ENCODE measurements around the gene DONSON. TPM values are rescaled to one million over a fixed set of nuclear protein-coding genes. Genes with fewer than 3 reads are reported as not detected.
A peak's percentile ranks its signal among the peaks of the same experiment; 100 is the strongest.

DONSON gene
- total and polyA plus RNA-seq, 2 of the 13 experiments (the other 11 are each of a cell fraction or from before 2014, with no cell fraction given) = 35.4 to 63.6 TPM

DNA sequence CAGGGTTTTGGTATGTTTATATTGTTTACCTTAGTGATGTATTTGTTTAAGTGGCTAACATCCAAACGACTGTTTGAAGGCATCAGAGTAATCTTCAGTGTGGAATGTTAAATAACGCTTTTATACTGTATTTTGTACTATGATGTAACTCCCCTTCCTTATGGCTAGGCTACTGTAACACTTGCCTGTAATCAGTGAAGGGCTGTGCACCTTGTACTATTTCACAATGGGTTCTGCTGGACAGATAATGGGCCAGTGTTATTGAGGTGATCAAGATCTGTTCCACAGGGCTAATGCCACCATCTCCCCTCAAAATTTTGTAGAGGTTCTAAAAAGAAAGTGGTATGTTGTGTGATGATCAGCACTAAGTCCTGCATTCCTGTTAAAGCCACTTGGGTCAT, 11.7 kb downstream of the DONSON start (continued):
- TF ChIP-seq JUND (CRISPR knock-in tag; IDR thresholded peaks at IDR 0.05) = peak; percentile 60
- TF ChIP-seq ATF7 (IDR thresholded peaks at IDR 0.05) = peak; percentile 83
- peak; percentile 35; the same call in 1 of the 2 replicates for TF ChIP-seq ATF7 (CRISPR knock-in tag; IDR thresholded peaks at IDR 0.05)
- TF ChIP-seq KLF16 (CRISPR knock-in tag; IDR thresholded peaks at IDR 0.05) = peak in 1 of 2 experiments; percentile 84; a peak in 1 of 4 replicates
- TF ChIP-seq ZNF121 (CRISPR knock-in tag; IDR thresholded peaks at IDR 0.05) = peak; percentile 65; the same call in 1 of the 2 replicates
- peak; percentile 74; the same call in 1 of the 2 replicates for TF ChIP-seq ZKSCAN8 (CRISPR knock-in tag; IDR thresholded peaks at IDR 0.05; ENCODE audit: borderline replicate concordance)
- peak; percentile 94 for TF ChIP-seq NCOA2 (CRISPR knock-in tag; IDR thresholded peaks at IDR 0.05)
- TF ChIP-seq RBM22 (optimal IDR thresholded peaks at IDR 0.05; ENCODE audit: low read length) = peak; percentile 42
- peak; percentile 60; the same call in 1 of the 2 replicates for TF ChIP-seq HOXA3 (CRISPR knock-in tag; IDR thresholded peaks at IDR 0.05)
- peak; percentile 74 for TF ChIP-seq FOXA1 (IDR thresholded peaks at IDR 0.05)
- TF ChIP-seq FOXA1 (CRISPR knock-in tag; IDR thresholded peaks at IDR 0.05) = peak; percentile 81
- TF ChIP-seq SKI (IDR thresholded peaks at IDR 0.05; ENCODE audit: partially characterized antibody) = peak; percentile 76
- TF ChIP-seq SOX13 (IDR thresholded peaks at IDR 0.05) = peak; percentile 75
- peak in 1 of 2 experiments; percentile 89; a peak in 2 of 4 replicates for TF ChIP-seq SOX13 (CRISPR knock-in tag; conservative IDR thresholded peaks at IDR 0.05 in 1 of 2, IDR thresholded peaks at IDR 0.05 in 1 of 2)
- peak; percentile 74; the same call in 1 of the 2 replicates for TF ChIP-seq MIER3 (CRISPR knock-in tag; IDR thresholded peaks at IDR 0.05; ENCODE audit: borderline replicate concordance)
- TF ChIP-seq, protein P1, sequence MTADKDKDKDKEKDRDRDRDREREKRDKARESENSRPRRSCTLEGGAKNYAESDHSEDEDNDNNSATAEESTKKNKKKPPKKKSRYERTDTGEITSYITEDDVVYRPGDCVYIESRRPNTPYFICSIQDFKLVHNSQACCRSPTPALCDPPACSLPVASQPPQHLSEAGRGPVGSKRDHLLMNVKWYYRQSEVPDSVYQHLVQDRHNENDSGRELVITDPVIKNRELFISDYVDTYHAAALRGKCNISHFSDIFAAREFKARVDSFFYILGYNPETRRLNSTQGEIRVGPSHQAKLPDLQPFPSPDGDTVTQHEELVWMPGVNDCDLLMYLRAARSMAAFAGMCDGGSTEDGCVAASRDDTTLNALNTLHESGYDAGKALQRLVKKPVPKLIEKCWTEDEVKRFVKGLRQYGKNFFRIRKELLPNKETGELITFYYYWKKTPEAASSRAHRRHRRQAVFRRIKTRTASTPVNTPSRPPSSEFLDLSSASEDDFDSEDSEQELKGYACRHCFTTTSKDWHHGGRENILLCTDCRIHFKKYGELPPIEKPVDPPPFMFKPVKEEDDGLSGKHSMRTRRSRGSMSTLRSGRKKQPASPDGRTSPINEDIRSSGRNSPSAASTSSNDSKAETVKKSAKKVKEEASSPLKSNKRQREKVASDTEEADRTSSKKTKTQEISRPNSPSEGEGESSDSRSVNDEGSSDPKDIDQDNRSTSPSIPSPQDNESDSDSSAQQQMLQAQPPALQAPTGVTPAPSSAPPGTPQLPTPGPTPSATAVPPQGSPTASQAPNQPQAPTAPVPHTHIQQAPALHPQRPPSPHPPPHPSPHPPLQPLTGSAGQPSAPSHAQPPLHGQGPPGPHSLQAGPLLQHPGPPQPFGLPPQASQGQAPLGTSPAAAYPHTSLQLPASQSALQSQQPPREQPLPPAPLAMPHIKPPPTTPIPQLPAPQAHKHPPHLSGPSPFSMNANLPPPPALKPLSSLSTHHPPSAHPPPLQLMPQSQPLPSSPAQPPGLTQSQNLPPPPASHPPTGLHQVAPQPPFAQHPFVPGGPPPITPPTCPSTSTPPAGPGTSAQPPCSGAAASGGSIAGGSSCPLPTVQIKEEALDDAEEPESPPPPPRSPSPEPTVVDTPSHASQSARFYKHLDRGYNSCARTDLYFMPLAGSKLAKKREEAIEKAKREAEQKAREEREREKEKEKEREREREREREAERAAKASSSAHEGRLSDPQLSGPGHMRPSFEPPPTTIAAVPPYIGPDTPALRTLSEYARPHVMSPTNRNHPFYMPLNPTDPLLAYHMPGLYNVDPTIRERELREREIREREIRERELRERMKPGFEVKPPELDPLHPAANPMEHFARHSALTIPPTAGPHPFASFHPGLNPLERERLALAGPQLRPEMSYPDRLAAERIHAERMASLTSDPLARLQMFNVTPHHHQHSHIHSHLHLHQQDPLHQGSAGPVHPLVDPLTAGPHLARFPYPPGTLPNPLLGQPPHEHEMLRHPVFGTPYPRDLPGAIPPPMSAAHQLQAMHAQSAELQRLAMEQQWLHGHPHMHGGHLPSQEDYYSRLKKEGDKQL (CRISPR knock-in tag; IDR thresholded peaks at IDR 0.05; ENCODE audit: low read depth) = peak; percentile 80; the same call in 1 of the 2 replicates
- TF ChIP-seq TCF7 (IDR thresholded peaks at IDR 0.05; ENCODE audit: low read depth) = peak; percentile 74
- peak; percentile 76; the same call in 1 of the 2 replicates for TF ChIP-seq PITX1 (CRISPR knock-in tag; IDR thresholded peaks at IDR 0.05)
- TF ChIP-seq LCORL (IDR thresholded peaks at IDR 0.05) = peak; percentile 65; the same call in 1 of the 2 replicates
- TF ChIP-seq LCORL (CRISPR knock-in tag; IDR thresholded peaks at IDR 0.05) = peak; percentile 80
- peak; percentile 96 for TF ChIP-seq ZNF614 (CRISPR knock-in tag; IDR thresholded peaks at IDR 0.05; ENCODE audit: borderline replicate concordance)
- TF ChIP-seq, protein P2, sequence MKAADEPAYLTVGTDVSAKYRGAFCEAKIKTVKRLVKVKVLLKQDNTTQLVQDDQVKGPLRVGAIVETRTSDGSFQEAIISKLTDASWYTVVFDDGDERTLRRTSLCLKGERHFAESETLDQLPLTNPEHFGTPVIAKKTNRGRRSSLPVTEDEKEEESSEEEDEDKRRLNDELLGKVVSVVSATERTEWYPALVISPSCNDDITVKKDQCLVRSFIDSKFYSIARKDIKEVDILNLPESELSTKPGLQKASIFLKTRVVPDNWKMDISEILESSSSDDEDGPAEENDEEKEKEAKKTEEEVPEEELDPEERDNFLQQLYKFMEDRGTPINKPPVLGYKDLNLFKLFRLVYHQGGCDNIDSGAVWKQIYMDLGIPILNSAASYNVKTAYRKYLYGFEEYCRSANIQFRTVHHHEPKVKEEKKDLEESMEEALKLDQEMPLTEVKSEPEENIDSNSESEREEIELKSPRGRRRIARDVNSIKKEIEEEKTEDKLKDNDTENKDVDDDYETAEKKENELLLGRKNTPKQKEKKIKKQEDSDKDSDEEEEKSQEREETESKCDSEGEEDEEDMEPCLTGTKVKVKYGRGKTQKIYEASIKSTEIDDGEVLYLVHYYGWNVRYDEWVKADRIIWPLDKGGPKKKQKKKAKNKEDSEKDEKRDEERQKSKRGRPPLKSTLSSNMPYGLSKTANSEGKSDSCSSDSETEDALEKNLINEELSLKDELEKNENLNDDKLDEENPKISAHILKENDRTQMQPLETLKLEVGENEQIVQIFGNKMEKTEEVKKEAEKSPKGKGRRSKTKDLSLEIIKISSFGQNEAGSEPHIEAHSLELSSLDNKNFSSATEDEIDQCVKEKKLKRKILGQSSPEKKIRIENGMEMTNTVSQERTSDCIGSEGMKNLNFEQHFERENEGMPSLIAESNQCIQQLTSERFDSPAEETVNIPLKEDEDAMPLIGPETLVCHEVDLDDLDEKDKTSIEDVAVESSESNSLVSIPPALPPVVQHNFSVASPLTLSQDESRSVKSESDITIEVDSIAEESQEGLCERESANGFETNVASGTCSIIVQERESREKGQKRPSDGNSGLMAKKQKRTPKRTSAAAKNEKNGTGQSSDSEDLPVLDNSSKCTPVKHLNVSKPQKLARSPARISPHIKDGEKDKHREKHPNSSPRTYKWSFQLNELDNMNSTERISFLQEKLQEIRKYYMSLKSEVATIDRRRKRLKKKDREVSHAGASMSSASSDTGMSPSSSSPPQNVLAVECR (CRISPR knock-in tag; IDR thresholded peaks at IDR 0.05; ENCODE audit: borderline replicate concordance) = peak; percentile 43; the same call in 1 of the 2 replicates
- TF ChIP-seq, protein P3, sequence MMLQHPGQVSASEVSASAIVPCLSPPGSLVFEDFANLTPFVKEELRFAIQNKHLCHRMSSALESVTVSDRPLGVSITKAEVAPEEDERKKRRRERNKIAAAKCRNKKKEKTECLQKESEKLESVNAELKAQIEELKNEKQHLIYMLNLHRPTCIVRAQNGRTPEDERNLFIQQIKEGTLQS (CRISPR knock-in tag; IDR thresholded peaks at IDR 0.05) = peak; percentile 74; the same call in 1 of the 2 replicates
